HG03196 (cell line): ENCODE results near the gene GALNS.
A peak's percentile ranks its signal among the peaks of the same experiment; 100 is the strongest.
"Not testable (repeated sequence)": the region's sequence is repeated elsewhere in the genome, so short reads cannot be mapped to it uniquely, and the experiment has no call there.

Experiments
- ATAC-seq: cut with Tn5 transposase; IDR thresholded peaks from one replicate; pipeline ENCODE4 v1.9.1; 2021; ENCODE audit not compliant: unreplicated experiment

The GALNS gene

GRCh38 chr16:88807142-88807625, 49.6 kb downstream of the GALNS start:
- no peak for ATAC-seq

GRCh38 chr16:88806491-88807111, 50.1 kb downstream of the GALNS start:
- no peak for ATAC-seq

- no peak for ATAC-seq
Observed at GRCh38 chr16:88805887-88806393, 50.8 kb downstream of the GALNS start.

- no peak for ATAC-seq
Observed at GRCh38 chr16:88805340-88805715, 51.4 kb downstream of the GALNS start.

GRCh38 chr16:88804552-88805339, 52.0 kb downstream of the GALNS start:
- ATAC-seq = no peak

GRCh38 chr16:88804173-88804551, 52.6 kb downstream of the GALNS start:
- no peak for ATAC-seq

GRCh38 chr16:88803264-88803987, 53.3 kb downstream of the GALNS start, which contains the start of gene CDT1:
TSS of gene CDT1 (plus strand) at chr16:88803789. CDS start at chr16:88803832, 43 bp downstream.
- peak; percentile 48 for ATAC-seq

GRCh38 chr16:88800277-88800592, 56.5 kb downstream of the GALNS start:
- ATAC-seq = no peak

GRCh38 chr16:88799569-88800276, 57.0 kb downstream of the GALNS start:
- no peak for ATAC-seq

GRCh38 chr16:88798772-88799455, 57.8 kb downstream of the GALNS start:
- no peak for ATAC-seq

GRCh38 chr16:88798073-88798472, 58.7 kb downstream of the GALNS start:
- ATAC-seq = no peak

GRCh38 chr16:88796278-88796677, 60.5 kb downstream of the GALNS start:
- no peak for ATAC-seq

- no peak for ATAC-seq
Observed at GRCh38 chr16:88793251-88793954, 63.3 kb downstream of the GALNS start.

- ATAC-seq = no peak
Observed at GRCh38 chr16:88792668-88793250, 64.0 kb downstream of the GALNS start.

GRCh38 chr16:88792078-88792550, 64.6 kb downstream of the GALNS start:
- ATAC-seq = no peak

- ATAC-seq = no peak
Observed at GRCh38 chr16:88790312-88791211, 66.2 kb downstream of the GALNS start.

GRCh38 chr16:88789594-88789993, 67.2 kb downstream of the GALNS start:
- ATAC-seq = no peak

GRCh38 chr16:88788749-88789148, 68.0 kb downstream of the GALNS start:
- ATAC-seq = not testable (repeated sequence)
